GM21529 (cell line): ENCODE data around the gene SULT4A1.
"Not testable (repeated sequence)": the region's sequence is repeated elsewhere in the genome, so short reads cannot be mapped to it uniquely, and the experiment has no call there.

Experiments
- ATAC-seq: cut with Tn5 transposase; IDR thresholded peaks from one replicate; pipeline ENCODE4 v1.9.1; 2021; ENCODE audit not compliant: unreplicated experiment

The SULT4A1 gene

DNA sequence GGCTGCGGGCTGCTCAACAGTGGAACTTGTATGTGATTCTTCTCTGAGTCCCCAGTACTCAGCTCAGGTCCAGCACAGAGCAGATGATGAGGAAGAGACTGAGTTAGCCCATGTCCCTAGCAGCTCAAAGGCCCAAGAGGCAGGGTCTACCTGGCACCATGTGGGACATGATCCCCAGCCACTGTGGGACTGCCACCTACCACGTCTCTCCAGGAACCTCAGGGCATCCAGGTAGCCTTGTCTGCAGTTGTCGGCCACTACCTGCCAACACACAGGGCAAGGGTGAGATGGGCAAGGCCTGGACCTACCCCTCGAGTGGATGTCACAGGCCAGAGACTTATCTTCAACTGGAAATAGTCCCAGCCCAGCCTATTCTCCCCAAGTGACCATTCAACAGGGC lies 25.1 kb upstream of the SULT4A1 start:
- no peak for ATAC-seq

DNA sequence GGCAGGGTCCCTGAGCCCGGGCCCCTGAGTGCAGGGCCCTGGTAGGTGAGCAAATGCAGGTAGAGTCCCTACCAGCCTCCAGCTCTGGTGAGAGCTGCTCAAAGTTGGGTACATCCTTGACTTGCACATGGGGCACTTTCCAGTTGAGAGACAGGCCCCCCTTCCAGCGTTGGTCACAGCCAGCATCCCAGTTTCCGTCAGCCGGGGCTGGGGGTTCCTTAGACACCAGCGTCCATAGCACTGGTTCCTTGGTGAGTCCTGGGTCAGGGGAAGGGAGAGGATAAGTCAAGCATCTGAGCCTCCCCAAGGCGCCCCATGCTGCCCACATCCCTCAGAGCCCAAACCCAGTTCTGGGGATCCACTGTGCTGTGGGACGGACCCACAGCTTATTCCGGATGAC lies 23.9 kb upstream of the SULT4A1 start:
- ATAC-seq: no peak

DNA sequence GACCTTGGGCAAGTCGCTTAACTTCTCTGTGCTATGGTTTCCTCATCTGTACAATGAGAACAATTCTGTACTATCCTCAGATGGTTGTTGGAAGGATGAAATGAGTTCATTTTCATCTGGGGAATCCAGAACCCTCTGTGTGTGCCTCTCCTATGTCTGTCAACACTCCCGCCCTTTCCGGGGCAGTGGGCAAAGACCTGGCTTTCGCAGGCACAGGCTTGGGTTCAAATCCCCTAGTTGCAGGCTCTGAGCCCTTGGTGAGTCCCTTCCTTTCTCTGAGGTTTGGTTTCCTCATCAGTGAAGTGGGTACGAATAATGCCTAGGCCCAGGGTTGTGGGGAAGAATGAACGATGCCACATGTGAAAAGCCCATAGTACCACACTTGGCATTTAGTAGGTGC lies 23.5 kb upstream of the SULT4A1 start:
- no peak for ATAC-seq

DNA sequence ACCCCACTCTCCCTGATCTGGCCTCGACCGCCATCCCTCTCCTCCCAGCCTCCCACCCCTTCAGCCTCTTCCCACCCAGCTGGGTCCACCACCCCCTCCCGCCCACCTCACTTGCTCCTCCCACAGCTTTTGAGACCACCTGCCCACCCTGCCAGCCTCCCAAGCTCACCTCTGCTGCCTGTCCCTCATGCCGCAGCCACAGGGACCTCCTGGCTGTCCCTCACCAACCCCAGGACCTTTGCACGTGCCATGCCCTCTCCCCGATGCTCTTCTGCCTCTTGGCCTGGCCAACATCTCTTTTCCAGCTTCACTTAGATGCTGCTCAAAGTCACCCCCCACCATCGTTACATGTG lies 23.0 kb upstream of the SULT4A1 start:
- ATAC-seq: no peak

DNA sequence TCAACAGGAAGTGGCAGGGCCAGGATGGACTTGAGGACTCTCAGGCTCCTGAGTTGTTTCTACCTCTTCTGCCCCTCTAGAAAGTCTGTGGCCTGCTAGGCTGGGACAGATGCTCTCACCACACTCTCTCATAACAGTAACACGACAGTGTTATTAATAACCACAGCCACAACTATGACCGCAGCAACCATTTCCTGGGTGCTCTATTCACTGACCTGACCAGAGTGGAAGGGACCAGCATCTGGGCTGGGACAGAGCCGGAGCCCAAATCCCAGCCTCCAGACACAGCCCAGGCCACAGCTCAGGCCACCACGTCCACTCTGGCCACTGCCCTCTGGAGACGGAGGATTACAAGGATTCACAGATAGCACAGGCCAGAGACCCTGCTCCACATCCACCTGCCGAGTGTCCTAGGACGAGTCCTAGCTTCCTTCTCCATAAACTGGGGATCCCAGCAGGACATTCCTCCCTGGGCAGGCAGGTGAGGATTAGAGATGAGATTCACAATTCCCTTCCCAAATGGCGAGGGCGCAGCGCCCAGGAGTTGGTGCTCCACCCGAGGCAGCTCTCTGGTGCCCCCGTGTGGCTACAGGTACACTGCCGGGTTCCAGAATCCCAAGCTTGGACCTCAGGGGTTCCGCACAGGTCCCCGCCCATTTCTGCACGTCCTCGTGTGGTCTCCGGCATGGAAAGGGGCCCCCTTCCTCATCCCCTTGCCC lies 22.4 kb upstream of the SULT4A1 start:
- ATAC-seq: peak; percentile 84

DNA sequence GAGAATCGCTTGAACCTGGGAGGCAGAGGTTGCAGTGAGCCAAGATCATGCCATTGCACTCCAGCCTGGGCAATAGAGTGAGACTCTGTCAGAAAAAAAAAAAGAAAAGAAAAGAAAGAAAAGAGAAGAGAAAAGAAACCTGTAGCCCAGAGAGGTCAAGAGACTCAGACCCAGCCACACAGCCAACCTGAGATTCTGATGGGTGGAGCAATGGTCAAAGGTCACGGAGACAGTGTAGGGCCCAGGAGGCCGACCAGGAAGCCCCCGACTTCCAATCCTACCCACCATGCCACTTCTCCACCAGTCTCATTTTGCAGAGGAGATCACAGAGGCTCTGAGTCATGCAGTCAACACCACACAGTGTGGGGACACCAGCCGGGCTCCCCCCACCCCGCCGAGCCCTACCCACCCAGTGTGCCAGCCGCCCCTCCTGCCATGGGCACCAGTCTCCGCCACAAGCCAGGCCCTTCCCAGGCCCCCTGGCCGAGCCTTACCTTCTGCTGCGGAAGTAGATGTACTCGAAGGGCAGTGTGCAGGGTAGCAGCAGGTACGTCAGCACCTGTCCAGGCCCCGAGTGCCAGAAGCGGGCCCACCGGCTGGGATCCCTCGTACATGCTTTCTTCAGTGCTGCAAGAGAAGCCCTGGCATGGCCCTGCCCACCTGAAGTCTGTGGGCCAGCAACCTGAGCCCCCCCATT lies 21.6 kb upstream of the SULT4A1 start:
- ATAC-seq: no peak

DNA sequence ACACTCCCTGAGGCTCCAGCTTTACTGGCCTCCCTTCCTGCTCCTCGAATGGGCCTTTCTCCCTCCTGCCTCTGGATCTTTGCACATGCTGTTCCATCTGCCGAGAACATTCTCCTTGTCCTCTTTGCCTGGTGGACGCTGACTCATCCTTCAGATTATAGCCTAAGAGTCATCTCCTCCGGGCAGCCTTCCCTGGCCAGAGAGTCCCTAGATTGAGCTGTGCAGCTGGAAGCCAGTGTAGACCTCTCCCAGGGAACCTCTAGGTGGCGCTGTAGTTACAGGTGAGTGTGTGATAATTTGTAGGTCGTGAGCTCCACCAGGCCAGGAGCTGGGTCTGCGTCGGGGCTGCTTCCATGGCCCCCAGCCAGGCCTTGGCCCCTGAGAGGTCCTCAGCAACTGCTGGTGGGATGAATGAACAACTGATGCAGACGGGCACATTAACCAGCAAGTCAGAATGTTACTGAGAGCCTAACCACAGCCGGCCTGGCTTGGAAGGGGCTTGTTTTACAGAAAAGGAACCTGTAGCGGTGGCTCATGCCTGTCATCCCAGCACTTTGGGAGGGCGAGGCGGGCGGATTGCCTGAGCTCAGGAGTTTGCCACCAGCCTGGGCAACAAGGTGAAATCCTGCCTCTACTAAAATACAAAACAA lies 20.8 kb upstream of the SULT4A1 start:
- ATAC-seq: no peak

DNA sequence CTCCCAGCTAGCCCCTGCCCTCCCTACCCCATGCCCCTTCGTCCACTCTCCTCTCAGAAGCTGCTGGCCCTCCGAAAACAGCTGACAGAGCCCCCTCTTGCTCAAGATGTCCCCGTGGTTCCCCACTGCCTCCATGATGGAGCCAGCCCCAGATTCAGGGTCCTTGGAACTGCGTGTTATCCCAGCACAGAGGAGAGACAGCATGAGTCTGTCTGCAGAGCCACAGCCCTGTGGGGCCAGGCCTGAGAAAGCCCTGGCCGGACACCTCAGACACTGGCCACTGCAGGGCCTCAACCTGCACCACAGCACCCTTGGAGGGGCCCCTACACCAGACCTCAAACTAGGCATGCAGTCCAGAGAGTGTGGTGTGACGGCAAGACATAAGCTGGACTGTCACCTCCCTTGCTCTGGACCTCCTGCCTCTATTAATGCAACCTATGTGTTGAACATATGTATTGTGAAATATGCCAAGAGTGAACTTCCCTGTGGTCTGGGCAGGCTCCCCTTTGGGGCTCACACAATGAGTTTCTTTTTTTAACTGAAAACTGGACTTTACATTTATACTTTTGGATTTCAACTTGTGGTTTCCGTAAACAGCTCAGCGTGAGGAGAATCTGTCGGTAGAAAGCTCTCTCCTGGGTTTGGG lies 19.9 kb upstream of the SULT4A1 start:
- no peak for ATAC-seq

DNA sequence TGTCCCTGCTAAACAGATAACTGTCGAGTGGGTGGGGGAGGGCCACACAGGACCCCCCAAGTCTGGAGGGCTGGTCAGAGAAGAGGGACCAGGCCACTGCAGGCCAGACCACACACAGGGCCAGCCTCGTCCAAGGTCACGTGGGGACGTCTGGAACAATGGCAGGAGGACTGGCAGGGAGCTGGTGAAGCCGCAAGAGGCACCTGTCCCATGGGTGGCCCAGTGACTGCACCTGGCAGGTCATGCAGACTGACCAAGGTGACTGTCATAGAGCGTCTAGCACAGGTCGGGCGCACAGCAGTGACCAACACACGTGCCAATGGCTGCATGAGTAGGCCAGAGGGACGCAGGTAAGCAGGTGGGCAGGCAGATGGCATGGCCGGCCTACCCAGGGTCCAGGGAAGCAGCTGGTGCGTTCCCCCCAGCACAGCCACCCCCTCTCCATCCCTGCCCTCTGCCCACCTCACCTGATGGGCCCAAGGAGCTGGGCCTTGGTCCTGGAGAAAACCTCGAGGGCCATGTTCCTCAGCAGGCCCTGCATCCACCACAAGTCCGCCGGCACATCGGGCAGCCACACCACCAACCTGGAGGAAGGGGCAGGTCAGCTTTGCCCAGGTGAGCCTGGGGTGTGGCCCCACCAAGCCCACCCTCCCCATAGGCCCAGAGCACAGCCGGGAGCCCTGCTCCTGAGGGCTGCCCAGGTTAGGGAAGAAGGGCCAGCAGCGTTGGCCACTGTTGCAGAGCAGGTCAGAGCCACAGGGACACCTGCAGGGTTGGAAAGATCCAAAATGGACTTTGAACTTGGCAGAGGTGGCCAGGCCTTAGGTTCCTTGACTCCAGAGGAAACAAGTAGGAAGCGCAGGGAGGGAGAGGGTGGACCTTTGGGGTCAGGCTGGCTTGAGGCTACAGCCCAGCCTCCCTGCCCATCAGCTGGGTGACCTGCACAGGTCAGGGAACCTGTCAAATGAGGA lies 19.1 kb upstream of the SULT4A1 start:
- ATAC-seq: no peak

DNA sequence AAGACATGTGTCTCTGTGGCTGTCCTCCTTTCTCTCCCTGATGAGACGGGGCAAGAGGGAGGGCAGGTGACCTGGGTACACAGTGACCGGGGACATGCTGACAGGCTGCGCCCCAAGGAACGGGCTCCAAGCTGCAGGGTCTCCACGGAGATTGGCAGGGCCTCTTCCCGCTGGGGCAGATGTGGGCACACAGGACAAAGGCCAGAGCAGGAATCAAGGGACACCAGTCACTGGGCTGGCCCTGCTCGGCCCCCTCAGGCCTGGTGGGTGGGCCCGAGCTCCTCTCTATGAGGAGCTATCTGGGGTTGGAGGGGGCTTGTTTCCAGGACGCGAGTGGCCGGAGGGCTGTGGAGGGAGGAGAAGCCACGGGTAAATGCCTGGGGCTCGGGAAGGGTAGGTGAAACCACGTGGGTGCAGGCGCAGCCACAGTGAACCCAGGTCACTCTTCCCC lies 18.3 kb upstream of the SULT4A1 start:
- no peak for ATAC-seq

DNA sequence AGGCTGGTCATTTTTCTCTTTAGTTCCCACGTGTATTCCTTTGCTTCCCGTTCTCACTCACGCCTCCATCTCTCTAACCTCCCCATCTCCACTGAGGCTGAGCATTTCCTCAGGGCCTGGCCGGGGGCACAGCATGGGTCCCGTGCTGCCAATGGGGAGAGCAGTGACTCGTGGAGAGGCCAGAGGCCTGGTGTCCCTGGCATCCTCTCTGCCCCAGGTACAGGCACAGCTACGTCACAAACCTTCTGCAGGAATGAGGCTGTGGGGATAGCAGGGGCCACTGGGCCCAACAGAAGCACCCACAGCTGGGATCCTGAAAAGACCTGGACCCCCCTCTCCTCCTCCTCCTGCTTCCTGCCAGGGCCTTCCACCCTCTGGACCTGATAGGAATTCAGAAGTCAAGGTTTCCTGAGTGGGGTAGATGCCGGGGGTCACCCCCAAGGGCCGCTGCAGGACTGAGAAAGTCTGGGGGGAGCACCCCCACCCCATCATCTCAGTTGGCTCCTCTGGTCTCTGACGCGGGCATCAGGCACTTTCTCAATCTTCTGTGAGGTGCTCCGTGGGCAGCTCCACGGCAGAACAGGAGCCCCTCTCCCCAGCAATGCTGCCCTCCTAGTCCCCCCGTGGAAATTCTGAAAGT lies 17.7 kb upstream of the SULT4A1 start:
- no peak for ATAC-seq

DNA sequence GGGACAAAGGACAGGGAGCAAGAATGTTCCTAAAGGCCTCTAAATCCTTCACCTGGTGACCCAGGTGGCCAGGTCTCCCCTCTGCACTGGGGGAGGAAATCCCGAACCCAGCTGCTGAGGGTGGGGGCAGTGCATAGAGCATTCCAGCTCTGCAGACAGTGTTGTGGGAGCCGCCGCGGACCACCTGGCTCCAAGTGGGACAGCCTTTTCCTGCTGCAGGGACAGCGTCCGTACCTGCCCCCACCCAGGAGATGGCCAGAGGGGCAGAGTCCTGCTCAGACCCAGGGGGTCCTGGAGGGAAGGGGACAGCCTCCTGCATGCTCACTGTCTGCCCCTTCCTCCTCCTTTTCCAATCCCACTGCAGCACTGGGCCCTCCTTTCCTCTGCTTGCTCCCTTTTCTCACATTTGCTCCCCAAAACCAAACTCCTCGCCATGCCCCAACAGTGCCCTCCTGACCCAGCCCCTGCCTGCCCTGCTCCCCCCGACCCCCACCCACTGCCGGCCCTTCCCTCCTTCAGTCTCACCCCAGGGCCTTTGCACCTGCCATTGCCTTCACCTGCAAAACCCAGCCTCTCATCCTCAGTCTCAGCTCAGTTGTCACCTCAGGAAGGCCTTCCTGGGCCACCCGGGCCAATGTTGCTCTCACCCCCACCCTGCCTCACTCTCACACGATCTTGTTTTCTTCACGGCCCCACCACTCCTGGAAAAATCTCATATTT lies 16.7 kb upstream of the SULT4A1 start:
- ATAC-seq: no peak

DNA sequence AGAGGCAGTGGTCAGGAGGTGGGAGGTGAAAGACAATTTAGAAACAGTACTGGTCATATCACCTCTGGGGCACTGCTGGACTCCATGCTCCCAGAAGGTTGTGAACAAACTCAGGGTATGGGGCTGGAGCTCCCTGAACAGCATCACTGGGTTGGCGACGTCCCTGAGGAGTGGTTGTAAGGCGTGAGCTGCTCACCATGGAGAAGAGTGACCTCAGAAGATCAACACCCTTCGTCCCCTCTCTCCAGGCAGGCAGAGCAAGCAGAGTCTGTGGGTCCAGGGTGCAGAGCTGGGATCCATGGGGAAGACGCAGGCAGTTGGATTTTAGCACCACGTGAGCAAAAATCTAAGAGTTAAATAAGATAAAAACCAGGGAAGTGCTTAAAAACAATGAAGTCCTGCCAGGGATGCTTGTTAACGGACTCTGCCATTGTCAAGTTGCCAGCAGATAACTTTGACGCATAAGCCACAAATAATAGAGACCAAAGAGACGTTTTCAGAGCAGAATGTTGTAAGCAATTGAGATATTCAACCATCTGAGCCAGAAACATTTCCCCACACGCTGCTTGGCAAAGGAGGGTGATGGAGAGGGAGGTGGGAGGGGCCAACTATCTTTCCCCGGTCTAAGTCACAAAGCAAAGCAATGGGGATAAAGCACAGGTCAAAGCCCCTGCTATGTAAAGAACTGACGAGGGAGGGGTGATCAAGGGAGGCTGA lies 15.9 kb upstream of the SULT4A1 start:
- no peak for ATAC-seq

DNA sequence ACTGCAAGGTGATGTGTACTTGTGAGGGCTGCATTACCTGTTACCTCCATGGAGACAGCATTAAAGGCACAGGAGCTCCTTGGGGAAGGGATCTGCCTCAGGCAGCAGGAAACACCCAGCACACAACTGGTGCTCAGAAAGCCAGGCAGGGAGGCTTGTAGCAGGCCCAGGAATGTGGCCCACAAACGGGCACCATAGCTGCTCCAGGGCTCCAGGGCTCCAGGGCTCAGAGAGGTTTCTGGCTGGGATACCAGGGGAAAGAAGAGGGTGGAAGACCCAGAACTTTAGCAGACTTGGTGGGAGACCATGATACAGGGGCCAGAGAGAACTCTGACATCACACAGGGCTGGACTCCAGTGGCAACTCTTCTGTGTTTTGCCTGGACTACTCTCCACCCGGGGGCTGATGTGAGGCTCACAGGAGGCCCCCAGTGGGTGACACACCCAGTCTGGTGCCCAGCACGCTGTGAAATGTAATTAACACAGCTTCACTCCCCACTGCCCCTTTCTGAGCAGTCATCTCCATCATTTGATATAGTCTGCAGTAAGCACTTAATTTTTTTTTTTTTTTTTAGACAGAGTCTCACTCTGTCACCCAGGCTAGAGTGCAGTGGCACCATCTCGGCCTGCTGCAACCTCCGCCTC lies 14.7 kb upstream of the SULT4A1 start:
- ATAC-seq: no peak

DNA sequence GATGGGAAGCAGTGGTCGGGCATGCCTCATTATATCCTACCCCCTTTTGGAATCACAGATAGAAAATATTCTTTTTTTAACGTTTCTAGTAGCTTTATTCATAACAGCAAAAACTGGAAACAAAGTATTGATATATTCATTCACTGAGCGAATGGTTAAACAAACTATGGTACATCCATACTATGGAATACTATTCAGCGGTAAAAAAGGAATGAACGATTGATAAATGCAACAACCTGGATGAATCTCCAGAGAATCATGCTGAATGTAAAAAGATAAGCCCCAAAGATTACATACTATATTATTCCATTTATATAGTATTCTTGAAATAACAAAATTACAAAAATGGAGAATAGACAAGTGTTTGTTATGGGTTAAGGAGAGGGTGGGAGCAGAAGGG lies 7.5 kb upstream of the SULT4A1 start:
- no peak for ATAC-seq

DNA sequence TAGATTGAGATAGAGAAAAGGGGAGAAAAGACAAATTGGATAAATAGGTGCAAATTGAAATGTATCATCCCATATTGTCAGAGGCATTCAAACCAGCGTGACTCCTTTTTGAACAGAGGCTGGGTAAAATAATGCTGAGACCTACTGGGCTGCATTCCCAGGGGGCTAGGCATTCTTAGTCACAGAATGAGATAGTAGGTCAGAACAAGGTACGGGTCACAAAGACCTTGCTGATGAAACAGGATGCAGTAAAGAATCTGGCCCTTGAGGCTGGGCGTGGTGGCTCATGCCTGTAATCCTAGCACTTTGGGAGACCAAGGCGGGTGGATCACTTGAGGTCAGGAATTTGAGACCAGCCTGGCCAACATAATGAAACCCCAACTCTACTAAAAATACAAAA lies 6.7 kb upstream of the SULT4A1 start:
- not testable (repeated sequence) for ATAC-seq

DNA sequence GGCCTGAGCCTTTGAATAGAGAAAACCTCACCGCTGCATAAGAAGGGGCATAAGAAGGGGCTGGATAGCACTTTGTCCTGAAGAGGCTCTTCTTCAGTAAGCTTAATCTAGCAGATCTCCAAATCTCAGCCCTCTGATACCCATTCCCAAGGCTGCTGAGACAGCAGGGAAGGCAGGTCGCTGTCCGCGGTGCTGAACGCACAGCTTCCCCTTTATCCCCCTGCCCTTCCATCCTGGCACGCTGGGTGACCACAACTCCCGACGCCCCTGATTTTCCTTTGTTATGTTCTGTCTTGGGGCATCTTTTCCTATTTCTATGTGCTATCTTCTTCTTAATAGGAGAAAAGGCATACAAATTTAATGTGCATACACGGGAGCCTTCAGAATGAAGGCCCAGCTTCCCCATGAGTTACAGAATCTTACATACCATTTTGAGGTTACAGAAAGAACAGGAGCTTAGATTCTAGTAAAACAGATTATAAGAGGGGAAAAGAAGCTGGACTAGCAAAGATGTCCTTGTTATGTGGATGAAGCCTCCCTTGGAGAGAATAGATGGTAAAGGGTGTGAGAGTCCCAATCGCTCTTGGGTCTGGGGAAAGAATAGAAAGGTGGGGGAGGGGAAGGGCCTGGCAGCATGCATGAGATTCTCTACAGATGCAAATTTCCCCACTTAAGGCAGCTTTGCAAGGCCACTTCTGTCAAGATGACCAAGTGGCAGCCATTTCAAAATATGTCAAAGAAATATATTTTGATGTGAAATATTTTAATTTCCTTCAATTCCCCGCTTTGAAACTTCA lies 5.7 kb upstream of the SULT4A1 start:
- no peak for ATAC-seq

DNA sequence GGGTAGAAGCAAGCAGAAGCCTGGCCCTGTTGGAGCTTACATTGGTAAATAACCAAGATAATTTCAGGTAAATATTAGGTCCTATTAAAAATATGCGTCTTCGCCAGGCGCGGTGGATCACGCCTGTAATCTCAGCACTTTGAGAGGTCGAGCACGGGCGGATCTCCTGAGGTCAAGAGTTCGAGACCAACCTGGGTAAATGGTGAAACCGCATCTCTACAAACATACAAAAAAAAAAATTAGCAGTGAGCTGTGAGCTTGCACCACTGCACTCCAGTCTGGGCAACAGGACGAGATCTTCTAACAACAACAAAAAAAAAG lies 529 bp upstream of the SULT4A1 start:
- ATAC-seq: no peak
